Inferior parietal cortex (tissue), 1 donor: ENCODE results near the gene FBXW5.

Experiments
- DNase-seq: peaks from one replicate; pipeline ENCODE4 v3.0.0-alpha.2; 2016; ENCODE audit errors: extremely low spot score

Gene FBXW5

DNA sequence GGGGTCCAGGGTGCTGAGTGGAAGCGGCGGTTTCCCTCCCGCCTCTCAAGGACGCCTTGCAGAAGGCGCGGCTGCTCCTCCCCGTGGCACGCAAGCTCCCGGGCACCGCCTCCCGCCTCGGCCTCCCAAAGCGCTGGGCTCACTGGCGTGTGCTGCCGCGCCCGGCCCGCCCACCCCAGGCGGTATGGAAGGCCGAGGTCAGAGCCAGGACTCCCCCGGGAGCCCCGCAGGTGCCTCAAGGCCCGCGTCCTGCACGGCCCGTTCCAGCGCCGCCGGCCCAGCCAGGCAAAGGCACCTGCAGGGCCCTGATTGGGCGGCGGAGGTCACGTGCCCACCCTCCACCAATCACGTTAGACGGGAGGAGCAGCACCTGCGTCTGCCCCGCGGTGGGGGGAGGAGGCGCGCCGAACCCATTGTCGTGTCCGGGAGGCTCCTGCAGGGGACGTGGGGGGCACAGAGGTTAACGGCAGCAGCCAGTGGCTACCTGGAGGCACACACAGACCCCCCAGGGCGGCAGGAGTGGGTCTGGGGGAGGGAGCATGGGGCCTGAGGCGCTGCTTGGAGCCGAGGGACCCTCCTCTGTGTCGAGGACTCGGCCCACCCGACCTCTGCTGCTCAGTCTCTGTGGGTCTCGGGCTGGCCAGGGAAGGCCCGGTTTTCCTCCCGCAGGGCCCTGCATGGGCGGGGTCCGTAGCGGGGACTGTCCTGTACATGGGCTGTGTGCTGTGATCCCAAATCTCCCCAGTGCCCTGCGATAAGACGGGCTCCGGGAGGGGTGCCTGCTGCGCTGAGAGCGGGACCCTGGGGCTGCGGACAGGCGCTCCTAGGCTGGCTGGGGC is 5.5 kb upstream of the FBXW5 start:
- DNase-seq = peak; percentile 96

DNA sequence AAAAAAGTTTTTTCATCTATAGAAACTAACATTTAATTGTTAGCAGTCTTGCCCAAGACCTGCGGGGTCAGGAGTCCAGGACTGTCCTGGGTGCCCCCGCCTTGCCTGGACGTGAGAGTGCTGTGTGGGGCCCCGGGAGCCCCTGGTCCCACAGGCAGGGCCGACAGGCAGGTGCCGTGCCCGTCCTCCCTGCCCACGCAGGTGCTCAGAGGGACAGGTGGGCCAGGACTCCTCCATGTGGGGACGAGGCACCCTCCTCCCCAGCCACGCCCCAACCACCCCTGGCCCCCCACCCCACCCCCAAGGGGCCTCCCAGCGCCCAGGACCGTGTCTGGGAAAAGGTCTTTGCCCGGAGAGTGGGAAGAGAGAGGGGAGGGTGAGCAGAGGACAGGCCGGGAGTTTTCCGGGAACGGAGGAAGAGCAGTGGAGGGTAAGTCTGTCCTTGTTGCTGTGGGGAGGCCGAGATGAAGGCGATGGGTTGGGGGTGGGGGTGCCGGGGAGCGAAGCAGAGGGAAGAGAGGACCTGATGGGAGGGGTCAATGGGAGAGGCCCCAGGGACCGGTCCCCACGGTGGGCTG is 4.8 kb upstream of the FBXW5 start:
- no peak for DNase-seq

DNA sequence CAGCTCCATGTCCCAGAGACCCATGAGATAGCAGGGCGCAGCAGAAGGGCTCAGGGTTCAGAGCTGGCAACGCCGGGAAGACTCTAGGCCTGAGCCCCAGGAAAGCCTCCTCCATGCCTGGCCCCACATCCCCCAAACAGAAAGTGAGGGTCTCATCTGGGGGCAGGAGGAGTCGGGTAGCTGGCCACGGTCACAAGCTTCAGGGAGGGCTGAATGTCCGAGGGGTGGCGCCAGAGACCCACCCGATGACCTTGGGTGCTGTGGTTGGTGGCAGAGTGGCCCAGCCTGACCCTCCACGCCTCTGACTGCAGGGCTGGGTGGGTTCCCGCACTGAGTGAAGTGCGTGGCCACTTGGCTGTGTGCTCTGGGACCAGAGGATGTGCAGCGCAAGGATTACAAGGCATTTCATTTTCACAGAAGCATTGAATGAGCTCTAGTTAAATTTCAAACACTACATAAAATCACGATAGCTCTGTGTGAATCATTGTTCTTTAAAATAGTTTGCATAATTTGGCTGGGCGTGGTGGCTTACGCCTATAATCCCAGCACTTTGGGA is 3.5 kb upstream of the FBXW5 start:
- peak; percentile 70 for DNase-seq

DNA sequence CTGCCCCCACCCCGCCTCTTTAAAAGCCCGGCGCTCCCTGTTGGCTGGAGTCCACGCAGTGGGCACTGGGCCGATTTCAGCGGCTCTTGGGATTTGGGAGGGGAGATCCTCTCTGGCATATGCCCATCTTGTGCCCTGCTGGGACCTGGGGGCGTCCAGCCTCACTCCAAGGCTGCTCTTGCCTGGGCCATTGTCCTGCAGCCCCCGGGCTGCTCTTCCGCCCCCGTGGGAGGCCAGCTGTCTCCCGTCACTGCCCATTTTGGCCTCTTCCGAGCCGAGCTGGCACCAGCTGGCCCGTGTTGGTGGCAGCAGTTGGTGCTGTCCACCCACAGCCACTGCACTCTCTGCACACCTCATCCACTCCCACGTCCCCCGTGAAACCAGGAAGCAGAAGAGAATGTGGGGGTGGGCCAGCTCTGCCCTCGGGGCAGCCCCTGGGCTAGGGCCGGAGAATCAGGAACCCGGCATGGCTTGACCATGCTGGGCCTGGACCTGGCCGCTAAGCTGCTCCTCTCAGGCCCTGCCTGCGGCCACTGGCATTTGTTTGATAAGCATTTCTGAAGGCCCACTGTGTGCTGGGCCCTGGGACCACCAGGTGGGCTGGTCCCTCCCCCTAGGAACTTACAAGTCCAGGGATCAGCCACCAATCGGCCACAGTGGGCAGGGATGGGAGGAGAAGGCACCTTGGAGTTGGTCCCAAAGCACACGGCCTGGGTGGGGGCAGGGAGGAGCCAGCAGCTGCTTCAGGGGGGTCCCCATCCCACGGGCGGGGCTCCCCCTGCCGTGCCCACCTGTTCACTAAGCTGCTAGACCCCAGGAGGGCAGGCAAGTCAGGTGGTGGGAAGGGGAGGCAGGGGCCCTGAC is 2.7 kb upstream of the FBXW5 start:
- no peak for DNase-seq

DNA sequence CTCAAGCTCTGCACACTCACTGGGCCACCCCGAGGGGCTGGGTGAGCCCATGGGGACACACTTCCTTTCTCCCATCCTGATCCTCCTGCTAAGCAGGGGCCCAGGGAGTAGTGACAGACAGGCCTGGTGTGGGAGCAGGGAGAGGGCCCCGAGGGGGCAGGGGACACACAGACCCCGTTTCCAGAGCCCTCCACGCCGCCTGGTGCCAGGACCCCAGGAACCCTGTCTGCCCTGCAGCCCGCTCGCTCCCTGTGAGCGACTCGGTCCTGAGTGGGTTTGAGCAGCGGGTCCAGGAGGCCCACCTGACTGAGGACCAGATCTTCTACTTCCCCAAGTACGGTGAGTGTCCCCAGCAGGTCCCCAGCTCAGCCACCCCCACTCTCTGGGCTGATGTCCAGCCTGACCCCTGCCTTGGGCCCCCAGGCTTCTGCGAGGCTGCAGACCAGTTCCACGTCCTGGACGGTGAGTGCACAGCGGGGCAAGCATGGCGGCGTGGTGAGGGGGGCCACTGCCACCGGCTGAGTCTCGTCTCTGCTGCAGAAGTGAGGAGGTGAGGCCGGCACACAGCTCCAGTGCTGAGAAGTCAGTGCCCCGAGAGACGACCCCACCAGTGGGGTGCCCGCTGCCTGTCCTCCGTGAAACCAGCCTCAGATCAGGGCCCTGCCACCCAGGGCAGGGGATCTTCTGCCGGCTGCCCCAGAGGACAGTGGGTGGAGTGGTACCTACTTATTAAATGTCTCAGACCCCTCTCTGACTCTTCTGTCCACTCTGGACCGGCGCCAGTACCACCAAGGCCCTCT is 1.9 kb upstream of the FBXW5 start:
- no peak for DNase-seq

DNA sequence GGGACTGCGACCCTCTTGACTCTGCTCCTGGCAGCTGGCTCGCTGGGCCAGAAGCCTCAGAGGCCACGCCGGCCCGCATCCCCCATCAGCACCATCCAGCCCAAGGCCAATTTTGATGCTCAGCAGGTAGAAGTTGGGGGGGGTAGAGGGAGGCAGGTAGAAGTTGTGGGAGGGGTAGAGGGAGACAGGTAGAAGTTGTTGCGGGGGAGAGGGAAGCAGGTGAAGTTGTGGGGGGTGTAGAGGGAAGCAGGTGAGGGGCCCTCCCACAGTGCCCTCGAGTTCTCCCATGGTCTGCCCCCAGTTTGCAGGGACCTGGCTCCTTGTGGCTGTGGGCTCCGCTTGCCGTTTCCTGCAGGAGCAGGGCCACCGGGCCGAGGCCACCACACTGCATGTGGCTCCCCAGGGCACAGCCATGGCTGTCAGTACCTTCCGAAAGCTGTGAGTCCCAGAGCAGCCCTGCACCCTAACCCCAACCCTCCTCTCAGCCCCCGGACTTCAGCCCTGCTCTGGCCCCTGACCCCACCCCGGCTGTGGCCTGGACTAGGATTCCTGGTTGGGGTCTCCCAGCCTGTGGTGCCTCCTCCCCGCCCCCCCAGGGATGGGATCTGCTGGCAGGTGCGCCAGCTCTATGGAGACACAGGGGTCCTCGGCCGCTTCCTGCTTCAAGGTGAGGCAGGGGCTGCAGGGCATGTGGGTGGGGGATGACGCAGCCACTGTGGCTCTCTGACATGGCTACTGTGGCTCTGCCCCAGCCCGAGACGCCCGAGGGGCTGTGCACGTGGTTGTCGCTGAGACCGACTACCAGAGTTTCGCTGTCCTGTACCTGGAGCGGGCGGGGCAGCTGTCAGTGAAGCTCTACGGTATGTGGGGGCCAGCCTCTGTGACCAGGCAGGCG is 1.0 kb upstream of the FBXW5 start:
- no peak for DNase-seq

DNA sequence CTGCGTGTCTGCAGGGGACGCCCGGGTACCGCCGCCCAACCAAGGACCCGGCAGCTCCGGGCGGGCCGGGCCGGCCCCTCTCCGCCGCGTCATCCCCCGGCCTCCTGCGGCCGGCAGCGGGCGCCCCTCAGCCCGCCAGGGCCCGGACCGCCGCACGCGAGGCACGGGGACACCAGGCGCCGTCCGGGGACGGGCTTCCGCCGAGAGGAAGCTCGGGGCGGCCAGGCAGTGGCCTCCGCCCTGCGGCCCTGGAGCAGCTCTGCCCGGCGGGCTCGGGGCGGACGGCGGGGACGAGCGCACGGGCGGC is 373 bp downstream of the FBXW5 start:
- DNase-seq = no peak

DNA sequence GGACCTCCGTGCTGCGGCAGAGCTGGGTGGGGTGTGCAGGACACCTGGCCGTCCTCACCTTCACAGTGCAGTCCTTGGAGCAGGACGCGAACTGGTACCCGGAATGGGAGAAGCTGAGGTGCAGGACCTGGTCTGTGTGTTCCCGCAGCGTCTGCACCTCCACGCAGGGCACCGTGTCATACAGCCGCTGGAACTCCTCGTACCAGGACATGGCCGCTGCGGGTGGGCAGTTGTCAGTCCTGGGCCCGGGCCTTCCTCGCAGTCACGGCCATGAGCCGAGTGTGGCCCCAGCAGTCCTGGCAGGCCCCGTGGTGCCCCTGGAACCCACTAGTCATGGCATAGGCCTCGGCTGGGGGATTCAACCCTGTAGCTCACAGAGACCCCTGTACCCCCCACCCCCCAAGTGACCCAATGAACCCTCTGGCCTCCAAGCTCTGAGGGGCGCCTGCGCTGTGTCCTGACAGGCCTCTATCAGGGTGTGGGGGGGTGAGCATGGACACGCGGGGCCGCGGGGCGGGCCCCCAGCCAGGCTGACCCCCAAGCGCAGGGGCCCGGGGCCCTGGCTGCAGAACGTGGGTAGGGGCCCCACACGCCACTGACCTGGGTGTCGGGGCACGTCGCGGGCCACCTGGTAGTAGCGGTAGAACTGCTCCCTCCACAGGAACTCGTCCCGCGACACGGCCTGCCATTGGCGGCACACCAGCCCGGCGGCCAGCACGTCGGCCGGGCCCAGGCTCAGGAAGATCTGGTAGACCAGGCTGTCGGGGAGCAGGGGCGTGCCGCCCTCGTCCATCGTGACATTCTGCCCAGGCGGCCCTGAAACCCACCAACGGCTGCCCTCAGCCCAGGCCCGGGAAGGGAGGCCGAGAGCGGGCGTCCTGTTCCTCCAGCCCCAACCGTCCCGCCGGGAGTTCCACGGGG is 987 bp downstream of the FBXW5 start:
- DNase-seq = no peak

DNA sequence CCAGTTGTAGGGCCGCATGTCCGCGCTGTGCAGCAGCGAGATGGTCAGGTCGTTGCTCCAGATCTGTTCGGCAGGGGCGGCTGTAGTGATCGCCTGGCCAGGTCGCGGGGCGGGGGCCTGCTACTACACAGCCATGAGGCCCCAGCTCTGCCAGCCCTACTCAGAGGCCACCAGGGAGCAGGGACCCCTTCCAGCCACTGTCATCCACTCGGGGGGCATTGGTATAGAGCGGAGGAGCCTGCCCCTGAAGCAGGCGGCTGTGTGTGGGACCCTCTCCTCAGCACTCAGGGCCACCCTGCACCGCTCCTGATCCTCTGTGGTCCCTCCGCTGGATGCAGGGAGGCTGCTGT is 1.7 kb downstream of the FBXW5 start:
- DNase-seq = no peak

DNA sequence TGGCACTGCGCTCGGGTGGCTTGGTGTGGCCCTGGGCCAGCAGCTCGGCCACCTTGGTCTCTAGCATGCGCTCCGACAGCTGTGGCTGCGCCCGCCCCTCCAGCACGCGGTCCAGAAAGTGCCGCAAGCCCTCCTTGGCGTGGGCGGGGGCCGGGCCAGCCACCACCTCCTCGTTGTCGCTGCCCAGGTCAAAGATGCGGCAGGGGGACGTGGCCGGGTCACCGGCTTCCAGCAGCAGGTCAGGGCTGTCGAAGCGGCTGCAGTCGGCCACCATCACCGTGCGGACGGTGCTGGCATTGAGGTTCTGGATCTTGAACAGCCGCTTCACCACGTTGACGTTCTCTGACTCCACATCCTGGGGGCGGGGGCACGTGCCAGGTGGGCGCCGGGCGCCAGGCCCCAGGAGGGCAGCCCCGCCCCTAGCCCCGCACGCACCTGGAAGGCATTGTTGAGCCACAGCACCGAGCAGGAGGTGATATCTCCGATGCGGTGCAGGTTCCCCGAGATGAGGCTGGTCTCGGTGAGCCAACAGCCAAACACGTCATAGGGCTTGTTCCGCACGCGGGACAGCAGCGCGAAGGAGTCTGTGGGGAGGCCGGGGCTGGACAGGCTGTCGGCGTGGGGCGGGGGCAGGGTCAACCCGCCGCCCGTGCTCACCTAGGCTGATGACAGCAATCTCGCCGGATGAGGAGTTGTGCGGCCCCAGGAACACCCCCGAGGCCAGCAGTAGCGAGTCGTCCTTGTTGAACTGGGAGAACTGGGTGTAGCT is 2.2 kb downstream of the FBXW5 start:
- DNase-seq = no peak

DNA sequence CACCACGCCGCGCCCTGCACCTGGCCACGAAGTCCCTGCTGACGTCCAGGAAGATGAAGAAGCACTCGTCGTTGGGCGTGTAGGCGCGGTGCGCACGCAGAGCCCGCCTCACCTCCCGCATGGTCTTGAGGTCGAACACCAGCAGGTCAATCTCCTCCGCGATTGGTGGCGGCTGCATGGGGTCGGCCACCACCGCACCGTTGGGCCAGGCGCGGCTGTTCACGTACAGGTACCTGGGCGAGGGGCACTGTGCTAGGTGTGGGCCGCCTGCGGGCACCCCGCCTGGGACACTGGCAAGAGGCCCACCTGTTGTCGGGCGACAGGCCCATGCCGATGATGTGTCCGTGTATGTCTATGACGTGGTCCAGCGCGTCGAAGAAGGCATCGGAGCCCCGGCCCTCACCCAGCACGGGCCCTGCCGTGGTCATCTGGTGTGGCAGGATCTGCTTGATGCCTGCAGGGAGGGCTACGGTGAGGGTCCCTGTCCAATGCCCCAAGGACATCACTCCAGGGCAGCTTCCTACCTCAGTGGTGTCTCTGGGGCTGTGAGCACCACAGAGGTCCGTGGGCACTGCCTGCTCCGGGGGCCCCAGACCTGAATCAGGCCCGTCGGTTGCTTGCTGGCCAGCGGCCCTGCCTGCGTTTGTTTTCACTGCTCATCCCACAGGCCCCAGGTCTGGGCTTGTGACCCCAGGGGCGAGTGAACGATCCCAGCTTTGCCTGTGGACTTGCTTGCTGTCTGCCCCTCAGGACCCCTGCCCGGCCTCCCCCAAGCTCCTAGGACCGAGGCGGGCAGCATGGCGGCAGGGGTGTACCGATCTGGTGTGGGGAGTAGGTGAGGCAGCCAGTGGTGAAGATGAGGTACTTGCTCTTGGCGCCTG is 3.1 kb downstream of the FBXW5 start:
- no peak for DNase-seq

DNA sequence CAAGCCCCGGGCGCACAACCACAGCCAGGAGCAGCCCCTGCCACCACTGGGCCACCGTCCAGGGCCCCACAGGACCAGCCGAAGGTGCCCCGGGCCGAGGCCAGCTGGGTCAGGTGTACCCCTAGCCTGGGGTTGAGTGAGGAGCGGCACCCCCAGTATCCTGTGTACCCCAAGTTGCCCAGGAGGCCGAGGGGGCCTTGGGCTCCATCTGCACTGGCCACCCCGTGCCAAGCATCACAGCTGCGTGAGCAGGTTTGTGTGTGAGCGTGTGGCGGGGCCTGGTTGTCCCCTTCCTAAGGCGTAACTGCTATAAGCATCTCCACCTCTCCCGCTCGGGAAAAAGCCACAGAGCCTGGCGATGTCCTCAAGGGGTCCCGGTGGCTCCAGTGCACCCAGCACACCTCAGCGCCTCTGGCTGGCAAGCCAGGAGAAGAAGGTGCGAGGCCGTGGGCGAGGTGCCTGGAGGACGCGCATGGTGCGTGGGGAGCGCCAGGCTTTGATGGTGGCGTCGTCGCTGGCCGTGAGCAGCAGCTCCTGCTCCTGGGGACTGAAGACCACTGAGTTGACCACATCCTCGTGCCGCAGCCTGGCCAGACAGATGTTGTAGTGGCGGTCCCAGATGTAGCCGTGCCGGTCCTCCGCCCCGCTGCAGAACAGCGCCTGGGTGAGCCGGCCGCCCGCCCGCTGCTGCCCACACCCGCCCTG is 3.9 kb downstream of the FBXW5 start:
- DNase-seq = no peak

DNA sequence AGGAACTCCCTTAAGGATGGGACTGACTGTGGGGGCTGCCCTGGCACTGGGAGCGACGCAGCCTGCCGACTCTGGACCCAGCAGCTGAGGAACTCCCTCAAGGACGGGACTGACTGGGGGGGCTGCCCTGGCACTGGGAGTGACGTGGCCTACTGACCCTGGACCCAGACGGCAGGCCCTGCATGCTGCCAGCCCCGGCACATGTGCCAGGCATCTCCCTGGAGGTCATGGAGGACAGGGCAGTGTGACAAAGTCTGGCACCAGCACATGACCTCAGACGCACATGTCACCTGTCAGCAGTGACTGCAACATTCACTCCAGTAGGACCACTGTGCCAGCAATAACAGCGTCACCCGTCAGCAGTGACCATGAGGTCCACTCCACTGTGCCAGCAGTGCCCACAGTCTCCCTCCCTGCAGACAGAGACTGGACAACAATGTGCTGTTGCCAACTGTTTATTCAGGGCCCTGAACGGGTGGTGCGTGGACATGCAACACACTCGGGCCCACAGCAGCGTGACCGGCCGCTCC is 4.5 kb downstream of the FBXW5 start:
- no peak for DNase-seq

DNA sequence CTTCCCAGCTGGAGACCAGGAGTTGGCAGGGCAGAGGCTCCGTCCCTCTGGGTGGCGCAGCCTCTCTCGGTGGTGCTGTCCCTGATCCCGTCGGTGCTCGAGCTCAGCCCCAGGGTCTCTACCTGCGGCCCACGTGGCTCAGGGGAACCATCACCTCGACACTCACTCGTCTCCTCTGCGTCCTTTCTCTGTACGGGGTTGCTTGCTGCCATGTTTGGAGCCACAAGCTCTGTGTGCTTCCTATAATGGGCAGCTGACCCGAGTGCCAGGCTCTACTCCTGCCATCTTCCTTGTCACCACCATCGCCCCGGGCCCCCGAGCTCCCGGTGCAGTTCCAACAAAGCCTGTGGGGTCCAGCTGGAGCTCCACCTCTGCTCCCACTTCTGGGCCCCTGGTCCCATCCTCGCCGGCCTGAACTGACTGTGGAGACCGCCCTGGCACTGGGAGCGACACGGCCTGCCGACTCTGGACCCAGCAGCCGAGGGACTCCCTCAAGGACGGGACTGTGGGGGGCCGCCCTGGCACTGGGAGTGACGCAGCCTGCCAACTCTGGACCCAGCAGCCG is 5.0 kb downstream of the FBXW5 start:
- DNase-seq = no peak

DNA sequence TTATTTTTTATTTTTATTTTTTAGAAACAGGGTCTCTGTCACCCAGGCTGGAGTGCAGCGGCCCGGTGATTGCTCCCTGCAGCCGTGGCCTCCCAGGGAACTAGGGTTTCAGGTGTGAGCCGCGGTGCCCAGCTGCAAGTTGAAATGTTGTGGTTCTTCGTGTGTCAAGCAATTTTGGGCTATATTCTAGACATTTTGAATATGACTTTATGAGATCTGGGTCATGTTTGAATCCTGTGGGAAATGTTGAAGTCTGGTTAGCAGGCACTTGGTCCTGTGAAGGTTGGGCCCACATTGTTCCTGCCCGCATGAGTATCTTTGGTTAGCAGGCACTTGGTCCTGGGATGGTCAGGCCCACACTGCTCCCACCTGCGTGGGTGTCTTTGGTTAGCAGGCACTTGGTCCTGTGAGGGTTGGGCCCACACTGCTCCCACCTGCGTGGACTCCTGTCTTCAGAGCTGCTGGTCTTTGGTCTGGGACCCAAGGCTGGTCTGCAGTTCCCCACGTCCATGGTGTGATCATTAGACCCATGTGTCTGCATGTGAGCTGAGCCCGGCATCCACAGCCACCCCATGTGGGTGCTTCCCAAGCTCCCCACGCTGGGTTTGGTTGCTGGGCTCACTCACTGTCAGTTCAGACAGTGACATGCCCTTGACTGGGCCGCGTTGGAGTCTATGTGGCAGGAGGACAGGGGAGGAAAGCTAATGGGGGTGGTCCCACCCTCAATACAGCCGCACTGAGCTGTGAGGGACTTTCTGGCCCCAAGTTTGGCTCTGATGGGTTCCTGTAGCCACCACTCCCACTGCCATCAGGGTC is 7.1 kb downstream of the FBXW5 start:
- DNase-seq = no peak
